Breast epithelium (tissue), 3 donors: Measurements from ENCODE around the gene SPIRE1.

ENCODE experiments used
- POLR2A ChIP-seq: fragments of 450-650 bp; IDR thresholded peaks from one replicate; pipeline ENCODE4 v1.6.1; 2016; ENCODE audit warnings: antibody characterized with exemption, mild to moderate bottlenecking, moderate library complexity
- POLR2AphosphoS5 ChIP-seq, 3 donors: sonication (generic); formaldehyde crosslinking; IDR thresholded peaks; one replicate each; pipeline ENCODE4 v1.6.1; 2017; ENCODE audit warnings: antibody characterized with exemption in 3 of 3
- TF ChIP-seq, protein P1 (sequence below), 3 donors: fragments of 450-650 bp; IDR thresholded peaks; one replicate each; pipeline ENCODE4 v1.5.1; 2016 to 2017; ENCODE audit warnings: antibody characterized with exemption in 3 of 3, mild to moderate bottlenecking in 3 of 3, moderate library complexity in 3 of 3

DNA sequence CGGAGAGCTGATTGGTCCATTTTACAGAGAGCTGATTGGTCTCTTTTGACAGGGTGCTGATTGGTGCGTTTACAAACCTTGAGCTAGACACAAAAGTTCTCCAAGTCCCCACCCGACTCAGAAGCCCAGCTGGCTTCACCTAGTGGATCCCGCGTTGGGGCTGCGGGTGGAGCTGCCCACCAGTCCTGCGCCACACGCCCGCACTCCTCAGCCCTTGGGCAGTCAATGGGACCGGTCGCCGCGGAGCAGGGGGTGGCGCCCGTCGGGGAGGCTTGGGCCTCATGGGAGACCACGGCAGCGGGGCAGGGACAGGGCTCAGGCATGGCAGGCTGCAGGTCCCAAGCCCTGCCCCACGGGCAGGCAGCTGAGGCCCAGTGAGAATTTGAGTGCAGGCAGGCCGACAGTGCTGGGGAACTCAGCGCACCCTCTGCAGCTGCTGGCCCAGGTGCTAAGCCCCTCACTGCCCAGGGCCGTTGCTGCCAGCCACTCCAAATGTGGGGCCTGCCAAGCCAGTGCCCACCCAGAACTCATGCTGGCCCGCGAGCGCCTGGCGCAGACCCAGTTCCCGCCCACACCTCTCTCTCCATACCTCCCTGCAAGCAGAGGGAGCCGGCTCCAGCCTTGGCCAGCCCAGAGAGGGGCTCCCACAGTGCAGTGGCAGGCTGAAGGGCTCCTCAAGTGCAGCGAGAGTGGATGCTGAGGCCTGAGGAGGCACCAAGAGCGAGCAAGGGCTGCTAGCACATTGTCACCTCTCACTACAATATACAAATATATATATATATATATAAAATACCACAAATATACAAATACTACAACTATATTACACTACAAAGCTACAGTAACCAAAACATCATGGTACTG is 100.7 kb downstream of the SPIRE1 start:
- TF ChIP-seq, protein P1, sequence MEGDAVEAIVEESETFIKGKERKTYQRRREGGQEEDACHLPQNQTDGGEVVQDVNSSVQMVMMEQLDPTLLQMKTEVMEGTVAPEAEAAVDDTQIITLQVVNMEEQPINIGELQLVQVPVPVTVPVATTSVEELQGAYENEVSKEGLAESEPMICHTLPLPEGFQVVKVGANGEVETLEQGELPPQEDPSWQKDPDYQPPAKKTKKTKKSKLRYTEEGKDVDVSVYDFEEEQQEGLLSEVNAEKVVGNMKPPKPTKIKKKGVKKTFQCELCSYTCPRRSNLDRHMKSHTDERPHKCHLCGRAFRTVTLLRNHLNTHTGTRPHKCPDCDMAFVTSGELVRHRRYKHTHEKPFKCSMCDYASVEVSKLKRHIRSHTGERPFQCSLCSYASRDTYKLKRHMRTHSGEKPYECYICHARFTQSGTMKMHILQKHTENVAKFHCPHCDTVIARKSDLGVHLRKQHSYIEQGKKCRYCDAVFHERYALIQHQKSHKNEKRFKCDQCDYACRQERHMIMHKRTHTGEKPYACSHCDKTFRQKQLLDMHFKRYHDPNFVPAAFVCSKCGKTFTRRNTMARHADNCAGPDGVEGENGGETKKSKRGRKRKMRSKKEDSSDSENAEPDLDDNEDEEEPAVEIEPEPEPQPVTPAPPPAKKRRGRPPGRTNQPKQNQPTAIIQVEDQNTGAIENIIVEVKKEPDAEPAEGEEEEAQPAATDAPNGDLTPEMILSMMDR (IDR thresholded peaks at IDR 0.05), result no peak
- TF ChIP-seq POLR2AphosphoS5 (IDR thresholded peaks at IDR 0.05) (no peak), POLR2A (no peak)
